H1 (cell line): ENCODE results near the gene CENPA. TPM values are rescaled to one million over a fixed set of nuclear protein-coding genes. Genes with fewer than 3 reads are reported as not detected.
A peak's percentile ranks its signal among the peaks of the same experiment; 100 is the strongest.

ENCODE experiments used
- CTCF ChIA-PET: fragments of 300-600 bp; sonication (Branson Sonifier 250); formaldehyde crosslinking; loops from one replicate; lab custom pipeline; 2021; ENCODE audit not compliant: partially characterized antibody; lab: Charles Lee
- POLR2A ChIA-PET: fragments of 300-600 bp; sonication (Branson Sonifier 250); formaldehyde crosslinking; loops from one replicate; lab custom pipeline; 2021; ENCODE audit warnings: inconsistent platforms; ENCODE audit not compliant: partially characterized antibody; lab: Charles Lee
- DNase-seq, 2 experiments: peaks; one replicate each; pipeline versions ENCODE4 v3.0.0 to v3.0.0-alpha.2; 2010 to 2022; ENCODE audit warnings: low spot score in 2 of 2, low read depth in 1 of 2, mixed read lengths in 1 of 2
- FAIRE-seq: peaks from 2 replicates; lab custom pipeline; 2011; peaks lifted over from hg19 to GRCh38; lab: Jason Lieb, UNC
- H2AFZ ChIP-seq: 2 replicates; pipeline ENCODE4 v1.8.1; 2012; ENCODE audit warnings: low read length, inconsistent platforms
- H2AK5ac ChIP-seq: 2 replicates; pipeline ENCODE4 v1.6.1; 2013; ENCODE audit warnings: low read depth, low read length
- H2BK120ac ChIP-seq: replicated peaks from 2 replicates; pipeline ENCODE3; 2013; ENCODE audit warnings: low read depth, low read length, inconsistent platforms
- H2BK12ac ChIP-seq: 2 replicates; pipeline ENCODE4 v1.6.1; 2013; ENCODE audit warnings: low read depth, low read length
- H2BK15ac ChIP-seq: 2 replicates; pipeline ENCODE4 v1.6.1; 2013; ENCODE audit warnings: low read length
- H2BK20ac ChIP-seq: 2 replicates; pipeline ENCODE4 v1.6.1; 2013; ENCODE audit warnings: low read length
- H2BK5ac ChIP-seq: 2 replicates; pipeline ENCODE4 v1.6.1; 2013; ENCODE audit warnings: low read depth, low read length
- H3K14ac ChIP-seq: 2 replicates; pipeline ENCODE4 v1.6.1; 2013; ENCODE audit warnings: inconsistent platforms; ENCODE audit not compliant: insufficient read length
- H3K18ac ChIP-seq: 2 replicates; pipeline ENCODE4 v1.6.1; 2013; ENCODE audit warnings: low read length; ENCODE audit errors: extremely low read depth
- H3K23ac ChIP-seq: 2 replicates; pipeline ENCODE4 v1.6.1; 2013; ENCODE audit warnings: inconsistent platforms; ENCODE audit not compliant: insufficient read length
- H3K23me2 ChIP-seq: 2 replicates; pipeline ENCODE4 v1.6.1; 2013; ENCODE audit warnings: low read depth, low read length
- H3K27ac ChIP-seq: 2 replicates; pipeline ENCODE4 v1.6.1; 2011; ENCODE audit warnings: low read depth, low read length, inconsistent platforms
- H3K27me3 ChIP-seq, 4 experiments: replicated peaks in 1 of 4; 1 replicate in 1 of 4; 2 replicates in 3 of 4; pipeline versions ENCODE4 v1.6.1 to v1.8.1; 2011 to 2013; ENCODE audit warnings: low read length in 3 of 4, mild to moderate bottlenecking in 3 of 4, inconsistent platforms in 2 of 4, mixed read lengths in 2 of 4, moderate library complexity in 1 of 4; ENCODE audit not compliant: control insufficient read depth in 3 of 4, insufficient read depth in 3 of 4; ENCODE audit errors: extremely low read depth in 1 of 4
- H3K36me3 ChIP-seq, 4 experiments: 2 replicates each; pipeline versions ENCODE4 v1.6.1 to v1.8.1; 2011 to 2013; ENCODE audit warnings: mild to moderate bottlenecking in 4 of 4, low read length in 3 of 4, moderate library complexity in 2 of 4, control low read depth in 1 of 4, inconsistent platforms in 1 of 4; ENCODE audit not compliant: insufficient read depth in 4 of 4, control insufficient read depth in 2 of 4
- H3K4ac ChIP-seq: replicated peaks from 2 replicates; pipeline ENCODE3; 2013; ENCODE audit warnings: low read length, low read depth, mixed read lengths, inconsistent platforms; ENCODE audit not compliant: insufficient read length
- H3K4me1 ChIP-seq, 4 experiments: replicated peaks in 1 of 4; 1 replicate in 1 of 4; 2 replicates in 3 of 4; pipeline versions ENCODE4 v1.6.1 to v1.8.1; 2011 to 2013; ENCODE audit warnings: low read length in 3 of 4, inconsistent platforms in 2 of 4, mixed read lengths in 1 of 4; ENCODE audit not compliant: insufficient read depth in 4 of 4, control insufficient read depth in 3 of 4
- H3K4me2 ChIP-seq, 2 experiments: 2 replicates each; pipeline versions ENCODE4 v1.6.1 to v1.8.1; 2011 to 2013; ENCODE audit warnings: low read depth in 2 of 2, low read length in 2 of 2, control low read depth in 1 of 2, inconsistent platforms in 1 of 2, mild to moderate bottlenecking in 1 of 2; ENCODE audit not compliant: insufficient read depth in 1 of 2
- H3K4me3 ChIP-seq, 4 experiments: fragments of 200-600, 300-600 bp in 1 of 4; sonication (generic), shearing (Covaris generic), sonication (Bioruptor Twin) in 1 of 4; 2 replicates each; pipeline versions ENCODE4 v1.5.1 to v1.8.1; 2011 to 2016; ENCODE audit warnings: low read length in 4 of 4, low read depth in 3 of 4, control low read depth in 2 of 4, inconsistent platforms in 2 of 4, mild to moderate bottlenecking in 2 of 4, mixed read lengths in 1 of 4, moderate library complexity in 1 of 4; ENCODE audit not compliant: insufficient read depth in 2 of 4; ENCODE audit errors: extremely low read depth in 1 of 4
- H3K56ac ChIP-seq: replicated peaks from 2 replicates; pipeline ENCODE3; 2013; ENCODE audit warnings: low read depth, mild to moderate bottlenecking, mixed read lengths, low read length, inconsistent platforms; ENCODE audit not compliant: insufficient read length
- H3K79me1 ChIP-seq: 2 replicates; pipeline ENCODE4 v1.6.1; 2013; ENCODE audit warnings: low read depth, low read length, control low read depth
- H3K79me2 ChIP-seq, 2 experiments: 2 replicates each; pipeline versions ENCODE4 v1.6.1 to v1.8.1; 2012 to 2013; ENCODE audit warnings: low read length in 2 of 2, mild to moderate bottlenecking in 2 of 2, inconsistent platforms in 1 of 2; ENCODE audit not compliant: insufficient read depth in 2 of 2, control insufficient read depth in 1 of 2
- H3K9ac ChIP-seq, 4 experiments: replicated peaks in 1 of 4; 1 replicate in 1 of 4; 2 replicates in 3 of 4; pipeline versions ENCODE4 v1.6.1 to v1.8.1; 2011 to 2013; ENCODE audit warnings: low read depth in 3 of 4, low read length in 3 of 4, control low read depth in 2 of 4, mild to moderate bottlenecking in 2 of 4, moderate library complexity in 2 of 4, inconsistent platforms in 1 of 4; ENCODE audit errors: extremely low read depth in 1 of 4
- H3K9me3 ChIP-seq, 2 experiments: 2 replicates each; pipeline versions ENCODE4 v1.6.1 to v1.8.1; 2012 to 2013; ENCODE audit warnings: mild to moderate bottlenecking in 2 of 2, moderate library complexity in 2 of 2, control low read depth in 1 of 2, inconsistent platforms in 1 of 2, low read depth in 1 of 2, low read length in 1 of 2, mixed read lengths in 1 of 2; ENCODE audit not compliant: insufficient read depth in 2 of 2
- H4K20me1 ChIP-seq, 2 experiments: replicated peaks in 1 of 2; 2 replicates each; pipeline versions ENCODE3 to v1.8.1; 2011 to 2013; ENCODE audit warnings: inconsistent platforms in 2 of 2, low read length in 2 of 2, mild to moderate bottlenecking in 1 of 2; ENCODE audit not compliant: insufficient read depth in 2 of 2, control insufficient read depth in 1 of 2
- H4K5ac ChIP-seq: 2 replicates; pipeline ENCODE4 v1.6.1; 2013; ENCODE audit warnings: low read length, low read depth, mixed read lengths, inconsistent platforms; ENCODE audit not compliant: insufficient read length
- H4K8ac ChIP-seq: 2 replicates; pipeline ENCODE4 v1.8.0; 2013; ENCODE audit warnings: mild to moderate bottlenecking, moderate library complexity, low read length, inconsistent platforms; ENCODE audit not compliant: insufficient read depth; ENCODE audit errors: extremely low read depth
- H4K91ac ChIP-seq: replicated peaks from 2 replicates; pipeline ENCODE3; 2013; ENCODE audit warnings: low read length, mixed read lengths, inconsistent platforms; ENCODE audit not compliant: insufficient read length
- BACH1 ChIP-seq: IDR thresholded peaks from 2 replicates; pipeline ENCODE4 v1.6.1; 2012; ENCODE audit warnings: low read length, improper control_type of control experiment
- CHD1 ChIP-seq: IDR thresholded peaks from 2 replicates; pipeline ENCODE4 v1.6.1; 2012; ENCODE audit warnings: low read depth, low read length, improper control_type of control experiment
- CTBP2 ChIP-seq: IDR thresholded peaks from 2 replicates; pipeline ENCODE4 v1.7.0; 2011; ENCODE audit warnings: borderline replicate concordance, mild to moderate bottlenecking, moderate library complexity, mixed read lengths, low read length; ENCODE audit not compliant: insufficient read depth, insufficient read length
- EP300 ChIP-seq, 2 experiments: IDR thresholded peaks; 1 replicate in 1 of 2; 2 replicates in 1 of 2; pipeline ENCODE4 v1.6.1; 2011 to 2012; ENCODE audit warnings: low read depth in 2 of 2, low read length in 2 of 2, mild to moderate bottlenecking in 2 of 2, borderline replicate concordance in 1 of 2, inconsistent platforms in 1 of 2, moderate library complexity in 1 of 2
- POLR2AphosphoS5 ChIP-seq: IDR thresholded peaks from 2 replicates; pipeline ENCODE4 v1.6.1; 2011; ENCODE audit warnings: low read depth, low read length
- TAF7 ChIP-seq: optimal IDR thresholded peaks from 2 replicates; pipeline ENCODE3; 2011; ENCODE audit warnings: low read depth, mild to moderate bottlenecking, inconsistent platforms, low read length, moderate library complexity, borderline replicate concordance
- TCF12 ChIP-seq: IDR thresholded peaks from 2 replicates; pipeline ENCODE4 v1.6.1; 2011; ENCODE audit warnings: low read depth, mild to moderate bottlenecking, low read length
- YY1 ChIP-seq: IDR thresholded peaks from 2 replicates; pipeline ENCODE4 v1.6.1; 2011; ENCODE audit warnings: low read depth, mild to moderate bottlenecking, low read length
- WGBS, 2 experiments: shearing (Covaris generic) in 1 of 2; methylation state at CpG; one replicate each; pipeline versions ENCODE4 v1.1.6 to v1.1.7; 2013 to 2015; ENCODE audit warnings: low lambda C conversion rate in 2 of 2, mixed read lengths in 2 of 2, inconsistent platforms in 1 of 2, low coverage in 1 of 2, missing lambda C conversion rate in 1 of 2; ENCODE audit not compliant: insufficient replicate concordance in 2 of 2, insufficient coverage in 1 of 2, insufficient read length in 1 of 2; ENCODE audit errors: extremely low coverage in 1 of 2, missing lambda C conversion rate in 1 of 2; 5-methylcytosine and 5-hydroxymethylcytosine counted together
- polyA plus RNA-seq, 7 experiments: library from polyadenylated mRNA; depleted of rRNA in 3 of 7; stranded (reverse) in 5 of 7; unstranded in 2 of 7; fragments of >200 nt in 5 of 7; fragments of 200-250 nt in 2 of 7; gene quantifications; 1 replicate in 5 of 7; 2 replicates in 1 of 7; 4 replicates in 1 of 7; pipeline versions ENCODE4 v1.2.1 to v1.2.3, GENCODE V29; 2011 to 2013; ENCODE audit warnings: missing spikeins in 2 of 7, mixed read lengths in 2 of 7
- total RNA-seq: library from RNA; stranded (reverse); fragmentation: NEBNext Ultra II Directional; extraction: Animal tissue kit (Norgen Biotek cat#: 25700); gene quantifications from 2 replicates; pipeline ENCODE4 v1.2.1, GENCODE V29; 2021
- TF ChIP-seq, protein P1 (sequence below): IDR thresholded peaks from 2 replicates; pipeline ENCODE4 v1.6.1; 2012; ENCODE audit warnings: low read length, inconsistent platforms
- TF ChIP-seq, protein P2 (sequence below), 3 experiments: IDR thresholded peaks; 1 replicate in 2 of 3; 2 replicates in 1 of 3; pipeline versions ENCODE4 v1.5.1 to v1.6.1; 2011; ENCODE audit warnings: low read length in 3 of 3, mild to moderate bottlenecking in 3 of 3, inconsistent platforms in 2 of 3, low read depth in 1 of 3, moderate library complexity in 1 of 3; ENCODE audit not compliant: insufficient read depth in 1 of 3; ENCODE audit errors: control extremely low read depth in 1 of 3

CENPA gene
- total and polyA plus RNA-seq, 2 of the 8 experiments (the other 6 are each of a cell fraction or from before 2014, with no cell fraction given), result 19.4 to 30.9 TPM

DNA sequence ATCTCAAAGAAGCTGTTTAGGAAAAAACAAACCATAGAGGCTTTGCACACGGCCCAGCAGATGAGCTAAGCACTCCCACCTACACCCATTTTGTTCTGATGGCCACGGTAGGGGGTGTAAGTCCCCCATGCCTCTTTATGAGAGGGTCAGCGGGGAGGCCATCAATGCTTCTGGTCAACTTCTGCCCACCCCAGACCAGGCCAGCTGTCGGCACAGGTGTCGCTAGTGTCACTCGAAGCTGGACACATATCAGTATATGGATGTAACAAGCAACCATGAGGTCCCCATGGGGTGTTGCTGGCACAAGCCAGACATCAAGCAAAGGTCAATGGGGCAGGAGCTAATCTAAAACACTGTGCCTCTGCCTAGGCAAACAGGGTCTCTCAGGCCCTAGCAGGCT is 45.5 kb upstream of the CENPA start:
- no peak overlapping the region for H4K91ac ChIP-seq
- no peak overlapping the region for H2BK20ac ChIP-seq
- peak overlapping the region; percentile 61; the same call in 1 of the 2 replicates for H2BK15ac ChIP-seq
- 0 out of 2 replicates have a peak overlapping the region, but pooled peaks have one; percentile 32 for H2AFZ ChIP-seq
- no peak overlapping the region for H3K27ac ChIP-seq
- H3K4me3 ChIP-seq, result no peak overlapping the region
- DNase-seq (no peak), FAIRE-seq (no peak)
- no peaks in the 10 kb centered on the region for H4K20me1 ChIP-seq
- H3K4ac ChIP-seq, result no peak overlapping the region
- no peak overlapping the region for H3K56ac ChIP-seq
- no peak overlapping the region for H2BK5ac ChIP-seq
- no peak overlapping the region for H2BK120ac ChIP-seq
- no peaks in the 10 kb centered on the region for H3K9me3 ChIP-seq
- no peaks in the 10 kb centered on the region for H3K36me3 ChIP-seq
- H3K4me2 ChIP-seq, result no peak overlapping the region
- no peaks in the 10 kb centered on the region for H3K23me2 ChIP-seq
- no peak overlapping the region for H3K14ac ChIP-seq
- H3K79me2 ChIP-seq, result no peaks in the 10 kb centered on the region
- no peaks in the 10 kb centered on the region for H3K4me1 ChIP-seq
- H3K23ac ChIP-seq, result no peak overlapping the region
- H2AK5ac ChIP-seq, result no peak overlapping the region
- WGBS, 2 experiments, result 94% methylated on average over 6 of the region's 6 CpGs; no CpG with 5 or more reads in 1 of the 2 experiments
- H4K8ac ChIP-seq, result no peak overlapping the region
- no peak overlapping the region for H4K5ac ChIP-seq
- H3K18ac ChIP-seq, result no peak overlapping the region
- no peak overlapping the region for H2BK12ac ChIP-seq
- CTCF ChIA-PET, result interaction anchor here (0.9 to 14.9 kb wide), 10 partner anchors 7 to 219 kb away, joined by 3 to 367 read pairs (median 4); no protein-coding TSS in a partner anchor
- H3K9ac ChIP-seq, result no peak overlapping the region
- H3K27me3 ChIP-seq, result no peaks in the 10 kb centered on the region
- POLR2A ChIA-PET, result no interaction called here
- H3K79me1 ChIP-seq, result no peaks in the 10 kb centered on the region
- no peak for TF ChIP-seq CHD1
- TF ChIP-seq, protein P1, sequence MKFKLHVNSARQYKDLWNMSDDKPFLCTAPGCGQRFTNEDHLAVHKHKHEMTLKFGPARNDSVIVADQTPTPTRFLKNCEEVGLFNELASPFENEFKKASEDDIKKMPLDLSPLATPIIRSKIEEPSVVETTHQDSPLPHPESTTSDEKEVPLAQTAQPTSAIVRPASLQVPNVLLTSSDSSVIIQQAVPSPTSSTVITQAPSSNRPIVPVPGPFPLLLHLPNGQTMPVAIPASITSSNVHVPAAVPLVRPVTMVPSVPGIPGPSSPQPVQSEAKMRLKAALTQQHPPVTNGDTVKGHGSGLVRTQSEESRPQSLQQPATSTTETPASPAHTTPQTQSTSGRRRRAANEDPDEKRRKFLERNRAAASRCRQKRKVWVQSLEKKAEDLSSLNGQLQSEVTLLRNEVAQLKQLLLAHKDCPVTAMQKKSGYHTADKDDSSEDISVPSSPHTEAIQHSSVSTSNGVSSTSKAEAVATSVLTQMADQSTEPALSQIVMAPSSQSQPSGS, result no peak
- no peak for TF ChIP-seq TAF7
- no peak for TF ChIP-seq YY1
- TF ChIP-seq, protein P2, sequence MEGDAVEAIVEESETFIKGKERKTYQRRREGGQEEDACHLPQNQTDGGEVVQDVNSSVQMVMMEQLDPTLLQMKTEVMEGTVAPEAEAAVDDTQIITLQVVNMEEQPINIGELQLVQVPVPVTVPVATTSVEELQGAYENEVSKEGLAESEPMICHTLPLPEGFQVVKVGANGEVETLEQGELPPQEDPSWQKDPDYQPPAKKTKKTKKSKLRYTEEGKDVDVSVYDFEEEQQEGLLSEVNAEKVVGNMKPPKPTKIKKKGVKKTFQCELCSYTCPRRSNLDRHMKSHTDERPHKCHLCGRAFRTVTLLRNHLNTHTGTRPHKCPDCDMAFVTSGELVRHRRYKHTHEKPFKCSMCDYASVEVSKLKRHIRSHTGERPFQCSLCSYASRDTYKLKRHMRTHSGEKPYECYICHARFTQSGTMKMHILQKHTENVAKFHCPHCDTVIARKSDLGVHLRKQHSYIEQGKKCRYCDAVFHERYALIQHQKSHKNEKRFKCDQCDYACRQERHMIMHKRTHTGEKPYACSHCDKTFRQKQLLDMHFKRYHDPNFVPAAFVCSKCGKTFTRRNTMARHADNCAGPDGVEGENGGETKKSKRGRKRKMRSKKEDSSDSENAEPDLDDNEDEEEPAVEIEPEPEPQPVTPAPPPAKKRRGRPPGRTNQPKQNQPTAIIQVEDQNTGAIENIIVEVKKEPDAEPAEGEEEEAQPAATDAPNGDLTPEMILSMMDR (IDR thresholded peaks at IDR 0.05; ENCODE audit: control extremely low read depth in 1 of 3, insufficient read depth in 1 of 3, low read depth in 1 of 3, low read length in 3 of 3), result no peak
- no peak for TF ChIP-seq EP300 (IDR thresholded peaks at IDR 0.05; ENCODE audit: borderline replicate concordance in 1 of 2, low read depth in 2 of 2, low read length in 2 of 2)
- TF ChIP-seq CTBP2, result no peak
- no peak for TF ChIP-seq BACH1
- TF ChIP-seq TCF12, result no peak
- no peak for TF ChIP-seq POLR2AphosphoS5
